Measurements from ENCODE around the gene NDST1.

NDST1 gene

DNA sequence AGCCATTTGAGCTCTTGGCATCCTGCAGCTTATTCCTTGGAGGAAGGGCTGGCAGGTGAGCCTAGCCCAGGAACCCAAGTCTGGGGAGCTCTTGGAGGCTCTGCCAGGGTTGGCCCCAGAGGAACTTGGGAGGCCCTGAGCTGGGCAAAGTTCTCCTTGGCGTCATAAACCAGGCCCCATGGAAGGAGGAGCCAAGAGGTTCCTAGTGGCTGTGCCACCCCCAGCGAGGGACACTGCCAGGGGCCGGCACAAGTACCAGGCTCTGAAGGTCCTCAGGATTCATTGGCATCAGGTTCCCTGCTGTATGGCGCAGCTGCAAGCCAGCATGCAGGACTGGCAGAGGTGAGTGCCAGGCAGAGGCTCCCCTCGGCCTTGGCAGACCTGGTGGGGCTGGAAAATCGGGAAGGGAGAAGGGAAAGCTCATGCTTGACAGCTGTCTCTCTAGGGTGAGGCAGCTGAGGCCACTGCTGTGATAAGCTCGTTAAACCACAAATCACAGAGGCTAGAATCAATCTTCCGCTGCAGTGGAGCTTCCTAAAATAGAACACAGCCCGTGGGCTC, 77.9 kb downstream of the NDST1 start:
- no peak overlapping the region for H3K27ac ChIP-seq
- DNase-seq (ENCODE audit: low spot score): no peak
- CTCF ChIA-PET: interaction anchor here (0.7 kb wide), 2 partner anchors 18 to 653 kb away, joined by 3 read pairs; no protein-coding TSS in a partner anchor
- POLR2A ChIA-PET (ENCODE audit: low non-redundant PET): no interaction called here
- TF ChIP-seq, protein P1, sequence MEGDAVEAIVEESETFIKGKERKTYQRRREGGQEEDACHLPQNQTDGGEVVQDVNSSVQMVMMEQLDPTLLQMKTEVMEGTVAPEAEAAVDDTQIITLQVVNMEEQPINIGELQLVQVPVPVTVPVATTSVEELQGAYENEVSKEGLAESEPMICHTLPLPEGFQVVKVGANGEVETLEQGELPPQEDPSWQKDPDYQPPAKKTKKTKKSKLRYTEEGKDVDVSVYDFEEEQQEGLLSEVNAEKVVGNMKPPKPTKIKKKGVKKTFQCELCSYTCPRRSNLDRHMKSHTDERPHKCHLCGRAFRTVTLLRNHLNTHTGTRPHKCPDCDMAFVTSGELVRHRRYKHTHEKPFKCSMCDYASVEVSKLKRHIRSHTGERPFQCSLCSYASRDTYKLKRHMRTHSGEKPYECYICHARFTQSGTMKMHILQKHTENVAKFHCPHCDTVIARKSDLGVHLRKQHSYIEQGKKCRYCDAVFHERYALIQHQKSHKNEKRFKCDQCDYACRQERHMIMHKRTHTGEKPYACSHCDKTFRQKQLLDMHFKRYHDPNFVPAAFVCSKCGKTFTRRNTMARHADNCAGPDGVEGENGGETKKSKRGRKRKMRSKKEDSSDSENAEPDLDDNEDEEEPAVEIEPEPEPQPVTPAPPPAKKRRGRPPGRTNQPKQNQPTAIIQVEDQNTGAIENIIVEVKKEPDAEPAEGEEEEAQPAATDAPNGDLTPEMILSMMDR (conservative IDR thresholded peaks at IDR 0.05; ENCODE audit: low read depth): no peak

DNA sequence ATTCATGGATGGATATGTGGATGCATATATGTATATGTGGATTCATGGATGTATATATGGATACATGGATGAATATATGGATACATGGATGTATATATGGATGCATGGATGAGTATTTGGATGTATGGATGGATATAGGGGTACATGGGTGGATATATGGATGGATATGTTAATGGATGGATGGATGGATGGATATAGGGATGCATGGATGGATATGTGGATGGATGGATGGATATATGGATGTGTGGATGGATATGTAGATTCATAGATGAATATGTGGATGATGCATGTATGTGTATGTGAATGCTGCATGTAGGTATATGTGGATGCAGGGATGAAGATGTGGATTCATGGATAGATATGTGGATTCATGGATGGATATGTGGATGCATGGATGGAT, 79.1 kb downstream of the NDST1 start:
- H3K27ac ChIP-seq: no peak overlapping the region
- POLR2A ChIA-PET (ENCODE audit: low non-redundant PET): no interaction called here
- CTCF ChIA-PET: no interaction called here
- DNase-seq (ENCODE audit: low spot score): no peak
- TF ChIP-seq, protein P1 (conservative IDR thresholded peaks at IDR 0.05; ENCODE audit: low read depth): no peak

DNA sequence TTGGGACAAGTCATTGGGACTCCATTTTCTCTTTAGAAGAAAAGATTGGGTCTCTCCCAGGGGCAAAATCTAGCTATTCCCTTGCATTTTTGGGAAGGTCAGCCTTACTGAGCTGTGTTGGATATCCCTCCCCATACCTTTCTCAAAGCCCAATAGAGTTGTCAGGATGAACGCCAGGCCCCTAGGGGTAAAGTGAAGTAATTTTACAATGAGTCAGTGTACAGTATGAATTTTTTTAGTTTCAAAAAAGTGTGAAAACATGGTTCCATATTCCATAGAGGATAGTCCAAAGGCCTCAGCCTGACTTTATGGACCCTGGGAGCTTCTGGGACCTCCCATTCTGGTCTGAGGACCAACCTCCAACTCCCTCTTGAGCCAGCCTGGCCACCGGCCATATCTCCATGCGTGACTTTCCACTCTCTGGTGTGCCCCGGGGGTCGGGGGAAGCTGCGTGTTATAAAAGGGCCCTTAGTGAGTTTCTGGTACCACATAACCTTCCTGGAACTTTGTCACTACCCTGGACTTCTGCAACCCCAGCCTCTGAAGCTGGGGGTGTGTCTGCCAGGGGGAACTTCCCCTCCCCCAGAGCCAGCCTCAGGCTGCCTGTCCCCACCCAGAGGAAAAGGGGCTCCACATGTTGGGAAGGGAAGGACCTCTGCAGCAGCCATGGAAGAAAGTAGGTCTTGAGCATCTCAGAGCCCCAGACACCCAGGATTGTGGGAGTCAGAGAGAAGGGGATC, 80.1 kb downstream of the NDST1 start:
- peak; percentile 52 for DNase-seq (ENCODE audit: low spot score)
- ChIA-PET CTCF (interaction anchor here (0.7 kb wide), 1 partner anchor 700 kb away, joined by 3 read pairs; no protein-coding TSS in a partner anchor), POLR2A (ENCODE audit: low non-redundant PET) (no interaction called here)
- no peak overlapping the region for H3K27ac ChIP-seq
- TF ChIP-seq, protein P1 (conservative IDR thresholded peaks at IDR 0.05; ENCODE audit: low read depth): no peak

DNA sequence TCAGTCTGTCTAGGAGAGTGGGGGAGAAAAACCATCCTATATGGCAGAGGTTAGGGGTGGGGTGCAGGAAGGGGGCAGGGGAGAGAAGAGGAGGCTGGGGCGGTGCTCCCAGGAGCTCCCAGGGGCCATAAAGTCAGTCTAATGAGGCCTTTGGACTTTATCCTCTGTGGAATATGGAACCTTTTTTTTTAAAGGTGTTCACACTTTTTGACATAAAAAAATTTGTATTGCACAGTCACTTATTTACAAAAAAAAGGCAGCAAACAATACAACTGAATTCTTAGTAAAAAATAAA, 80.6 kb downstream of the NDST1 start:
- DNase-seq (ENCODE audit: low spot score): no peak
- TF ChIP-seq, protein P1 (conservative IDR thresholded peaks at IDR 0.05; ENCODE audit: low read depth): no peak
- POLR2A ChIA-PET (ENCODE audit: low non-redundant PET): no interaction called here
- no peak overlapping the region for H3K27ac ChIP-seq
- CTCF ChIA-PET: interaction anchor here (0.7 kb wide), 1 partner anchor 700 kb away, joined by 3 read pairs; no protein-coding TSS in a partner anchor

DNA sequence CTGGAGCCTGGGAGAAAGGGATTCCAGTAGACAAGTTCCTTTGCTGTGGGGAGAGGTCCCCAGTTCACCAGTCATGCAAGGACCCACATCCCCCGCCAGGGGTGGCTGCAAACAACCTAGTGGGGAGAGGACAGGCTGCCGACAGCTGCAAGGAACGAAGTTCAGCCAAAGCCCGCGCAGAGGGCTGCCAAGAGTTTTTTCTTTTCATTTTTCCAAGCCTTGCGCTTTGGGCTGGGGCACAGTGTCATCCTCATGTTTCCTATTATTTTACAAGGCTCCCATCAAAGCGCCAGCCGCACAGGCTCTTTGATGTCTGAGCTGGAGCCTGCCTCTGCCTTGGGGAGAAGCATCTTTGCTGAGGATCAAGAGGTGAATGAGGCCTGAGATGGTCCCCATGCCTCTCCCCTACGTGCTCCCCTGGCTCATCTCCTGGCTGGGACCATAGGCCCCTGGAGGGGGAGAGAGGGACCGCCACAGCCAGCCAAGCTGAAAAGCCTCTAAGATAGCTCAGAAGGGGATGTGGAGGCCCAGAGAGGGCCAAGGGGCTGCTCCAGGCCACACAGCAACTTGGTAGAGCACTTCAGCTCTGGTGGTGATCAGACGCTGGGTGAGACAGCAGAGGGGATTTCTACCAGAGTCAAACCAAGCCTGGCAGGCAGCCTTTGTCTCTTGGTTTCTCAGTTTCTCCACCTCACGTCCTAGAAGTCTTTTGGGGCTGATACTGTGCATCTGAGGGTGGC, 82.1 kb downstream of the NDST1 start:
- ChIA-PET POLR2A (ENCODE audit: low non-redundant PET) (no interaction called here), CTCF (interaction anchor here (0.7 kb wide), 1 partner anchor 17 kb away, joined by 3 read pairs; no protein-coding TSS in a partner anchor)
- no peak for DNase-seq (ENCODE audit: low spot score)
- H3K27ac ChIP-seq: no peak overlapping the region
- TF ChIP-seq, protein P1 (conservative IDR thresholded peaks at IDR 0.05; ENCODE audit: low read depth): no peak; the same call in 1 of the 2 replicates

DNA sequence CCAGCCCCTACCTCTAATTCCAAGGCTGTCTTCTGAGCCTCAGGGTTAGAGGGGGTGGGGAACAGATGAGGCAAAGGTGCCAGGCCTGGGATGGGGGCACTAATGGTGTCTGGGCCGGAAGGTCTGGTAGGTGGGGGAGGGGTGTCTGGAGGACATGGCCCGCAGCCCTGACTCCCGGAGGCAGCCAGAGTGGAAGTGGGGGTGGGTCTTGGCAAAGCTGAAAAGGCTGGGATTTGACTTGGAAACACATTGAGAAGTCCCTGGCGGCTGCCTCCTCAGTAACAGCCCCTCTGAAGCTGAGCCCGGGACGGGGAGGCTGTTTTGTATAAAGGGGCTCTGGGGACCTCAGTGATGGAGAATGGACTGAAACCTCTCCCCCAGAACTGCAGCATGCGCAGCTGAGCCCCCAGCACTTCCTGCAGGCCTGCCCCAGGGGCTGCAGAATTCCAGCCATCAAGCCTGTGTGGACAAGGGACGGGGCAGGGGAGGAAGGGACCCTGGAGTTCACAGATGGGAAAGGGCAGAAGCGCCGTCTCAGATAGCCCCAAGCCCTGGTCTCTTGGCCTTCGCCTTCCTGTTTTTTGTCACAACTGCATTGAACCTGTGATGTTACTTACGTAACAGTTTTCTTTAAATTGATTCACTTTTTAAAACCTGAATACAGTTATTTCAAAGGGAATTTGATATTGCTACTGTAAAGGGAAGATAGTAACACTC, 83.2 kb downstream of the NDST1 start:
- TF ChIP-seq, protein P1 (conservative IDR thresholded peaks at IDR 0.05; ENCODE audit: low read depth): no peak
- ChIA-PET POLR2A (ENCODE audit: low non-redundant PET) (no interaction called here), CTCF (interaction anchor here (0.6 to 1.6 kb wide), 4 partner anchors 18 to 445 kb away, joined by 3 to 4 read pairs (median 3); no protein-coding TSS in a partner anchor)
- H3K27ac ChIP-seq: no peak overlapping the region
- no peak for DNase-seq (ENCODE audit: low spot score)
